SK-N-SH (cell line): Measurements from ENCODE around the gene EPYC. TPM values are rescaled to one million over a fixed set of nuclear protein-coding genes. Genes with fewer than 3 reads are reported as not detected.

Source experiments
- CTCF ChIA-PET: fragments of 300-600, 350-600 bp; formaldehyde crosslinking; extraction: SDS; loops from one replicate; lab custom pipeline; 2021; lab: Yijun Ruan, JAX
- POLR2A ChIA-PET: fragments of 350-600 bp; sonication (Branson Sonifier 250); formaldehyde crosslinking; extraction: SDS; loops from one replicate; lab custom pipeline; 2020; ENCODE audit warnings: antibody characterized with exemption, inconsistent platforms; lab: Yijun Ruan, JAX
- DNase-seq: peaks from one replicate; pipeline ENCODE4 v3.0.0; 2012
- H2AFZ ChIP-seq: fragments of 200-600 bp; sonication (generic); 2 replicates; pipeline ENCODE4 v1.8.1; 2016; ENCODE audit warnings: antibody characterized with exemption, mild to moderate bottlenecking, low read depth
- H3F3A ChIP-seq: fragments of 200-600 bp; sonication (generic); replicated peaks from 2 replicates; pipeline ENCODE3; 2016; ENCODE audit warnings: antibody characterized with exemption, mild to moderate bottlenecking; ENCODE audit not compliant: insufficient read depth
- H3K27ac ChIP-seq, 2 experiments: fragments of 200-500 bp in 1 of 2; fragments of 200-600 bp in 1 of 2; sonication (Bioruptor generic) in 1 of 2; sonication (generic), shearing (Covaris generic) in 1 of 2; 2 replicates each; pipeline versions ENCODE4 v1.5.1 to v1.6.1; 2014 to 2016; ENCODE audit warnings: low read depth in 2 of 2, inconsistent platforms in 1 of 2, low read length in 1 of 2, mild to moderate bottlenecking in 1 of 2, mixed read lengths in 1 of 2
- H3K27me3 ChIP-seq: fragments of 200-600 bp; sonication (generic), shearing (Covaris generic); 2 replicates; pipeline ENCODE4 v1.6.1; 2016; ENCODE audit warnings: mixed run types; ENCODE audit not compliant: insufficient read depth
- H3K36me3 ChIP-seq, 2 experiments: fragments of 200-500 bp in 1 of 2; fragments of 200-600 bp in 1 of 2; sonication (Bioruptor generic) in 1 of 2; sonication (generic) in 1 of 2; replicated peaks in 1 of 2; 2 replicates each; pipeline versions ENCODE3 to v1.5.1; 2014 to 2016; ENCODE audit warnings: low read length in 1 of 2, mild to moderate bottlenecking in 1 of 2; ENCODE audit not compliant: insufficient read depth in 2 of 2, control insufficient read depth in 1 of 2
- H3K4me1 ChIP-seq, 2 experiments: fragments of 200-500 bp in 1 of 2; fragments of 200-600 bp in 1 of 2; sonication (Bioruptor generic) in 1 of 2; sonication (generic), shearing (Covaris generic) in 1 of 2; 2 replicates each; pipeline versions ENCODE4 v1.5.1 to v1.6.1; 2014 to 2016; ENCODE audit warnings: low read depth in 1 of 2, low read length in 1 of 2, mixed run types in 1 of 2; ENCODE audit not compliant: insufficient read depth in 2 of 2, control insufficient read depth in 1 of 2
- H3K4me2 ChIP-seq: fragments of 200-600 bp; sonication (generic), shearing (Covaris generic); 2 replicates; pipeline ENCODE4 v1.6.1; 2017; ENCODE audit warnings: mixed run types
- H3K4me3 ChIP-seq, 2 experiments: fragments of 200-500 bp in 1 of 2; fragments of 200-600 bp in 1 of 2; sonication (Bioruptor generic) in 1 of 2; sonication (generic), shearing (Covaris generic) in 1 of 2; 2 replicates each; pipeline versions ENCODE4 v1.5.1 to v1.8.1; 2014 to 2016; ENCODE audit warnings: low read depth in 2 of 2, inconsistent platforms in 1 of 2, low read length in 1 of 2, mild to moderate bottlenecking in 1 of 2, mixed read lengths in 1 of 2, moderate library complexity in 1 of 2
- H3K79me2 ChIP-seq: fragments of 200-600 bp; sonication (generic); 2 replicates; pipeline ENCODE4 v1.8.1; 2017; ENCODE audit warnings: mild to moderate bottlenecking; ENCODE audit not compliant: insufficient read depth
- H3K9ac ChIP-seq: fragments of 200-600 bp; sonication (generic); 2 replicates; pipeline ENCODE4 v1.6.1; 2017; ENCODE audit warnings: mixed run types
- H3K9me2 ChIP-seq: fragments of 200-600 bp; sonication (generic); 2 replicates; pipeline ENCODE4 v1.6.1; 2017; ENCODE audit warnings: mixed run types
- H3K9me3 ChIP-seq: fragments of 200-600 bp; sonication (generic); 2 replicates; pipeline ENCODE4 v1.6.1; 2017; ENCODE audit warnings: mixed run types, mild to moderate bottlenecking, moderate library complexity
- H4K20me1 ChIP-seq: fragments of 200-600 bp; sonication (generic); 2 replicates; pipeline ENCODE4 v1.6.1; 2017; ENCODE audit warnings: mild to moderate bottlenecking, mixed run types; ENCODE audit not compliant: insufficient read depth
- CTCF ChIP-seq: fragments of 200-600 bp; sonication (generic); IDR thresholded peaks from 2 replicates; pipeline ENCODE4 v1.6.1; 2017; ENCODE audit warnings: antibody characterized with exemption, mild to moderate bottlenecking, moderate library complexity
- FOXJ3 ChIP-seq: sonication (generic); formaldehyde crosslinking; IDR thresholded peaks from 2 replicates; pipeline ENCODE4 v1.5.1; 2020; ENCODE audit warnings: mild to moderate bottlenecking, missing genetic modification reagents
- IRF3 ChIP-seq: fragments of 150-350 bp; IDR thresholded peaks from 2 replicates; pipeline ENCODE4 v1.6.1; 2016; ENCODE audit warnings: mild to moderate bottlenecking, low read depth, low read length
- MEF2A ChIP-seq: IDR thresholded peaks from 2 replicates; pipeline ENCODE4 v1.4.0; 2012; ENCODE audit warnings: low read depth, borderline replicate concordance
- RAD21 ChIP-seq: IDR thresholded peaks from 2 replicates; pipeline ENCODE4 v1.6.1; 2012; ENCODE audit warnings: mild to moderate bottlenecking, low read length
- REST ChIP-seq: IDR thresholded peaks from 2 replicates; pipeline ENCODE4 v1.6.1; 2012; ENCODE audit warnings: mild to moderate bottlenecking, low read depth, low read length, moderate library complexity
- SMC3 ChIP-seq: IDR thresholded peaks from 2 replicates; pipeline ENCODE4 v1.6.1; 2012; ENCODE audit warnings: low read depth, low read length, improper control_type of control experiment
- TEAD4 ChIP-seq: IDR thresholded peaks from 2 replicates; pipeline ENCODE4 v1.4.0; 2012; ENCODE audit warnings: mild to moderate bottlenecking, borderline replicate concordance; ENCODE audit not compliant: insufficient read depth
- USF2 ChIP-seq: fragments of 150-350 bp; IDR thresholded peaks from 2 replicates; pipeline ENCODE4 v1.6.1; 2017; ENCODE audit warnings: antibody characterized with exemption, low read length, low read depth, borderline replicate concordance
- WGBS: methylation state at CpG from one replicate; pipeline ENCODE4 v1.1.6; 2017; ENCODE audit warnings: low lambda C conversion rate; 5-methylcytosine and 5-hydroxymethylcytosine counted together
- polyA plus RNA-seq, 3 experiments: library from polyadenylated mRNA; depleted of rRNA; stranded (reverse); fragments of >200 nt; gene quantifications; 2 replicates each; pipeline ENCODE4 v1.2.3, GENCODE V29; 2012

EPYC gene
- polyA plus RNA-seq, 1 of the 3 experiments (the other 2 are of a cell fraction): not detected

GRCh38 chr12:90943255-90943654 lies 61.5 kb downstream of the EPYC start (continued):
- no peak for TF ChIP-seq REST

- Histone ChIP-seq H3F3A (no peaks in the 10 kb centered on the region), H3K9ac (no peak overlapping the region)
- POLR2A ChIA-PET: no interaction called here
- TF ChIP-seq CTCF (peak; percentile 84), MEF2A (no peak), SMC3 (peak; percentile 48), RAD21 (peak; percentile 81)
- TF ChIP-seq, all 33 proteins: peak for 3
- peaks cover 0 to 15% of the 10 kb centered on the region in 2 experiments; a peak in 3 of 4 replicates for H3K4me1 ChIP-seq
- no peaks in the 10 kb centered on the region for H4K20me1 ChIP-seq
- CTCF ChIA-PET: interaction anchor here (0.6 to 2.2 kb wide), 18 partner anchors 11 to 1402 kb away, joined by 3 to 10 read pairs (median 4); no protein-coding TSS in a partner anchor
- no peak overlapping the region for H2AFZ ChIP-seq
- H3K4me3 ChIP-seq: no peak overlapping the region
- no peaks in the 10 kb centered on the region for H3K9me3 ChIP-seq
- no peak overlapping the region for H3K4me2 ChIP-seq
- DNase-seq: peak; percentile 32
- H3K36me3 ChIP-seq: no peaks in the 10 kb centered on the region
- no peaks in the 10 kb centered on the region for H3K9me2 ChIP-seq
- 54% methylated on average over 3 of the region's 3 CpGs for WGBS
- no peaks in the 10 kb centered on the region for H3K79me2 ChIP-seq
- no peaks in the 10 kb centered on the region for H3K27me3 ChIP-seq
- H3K27ac ChIP-seq: no peak overlapping the region
These were observed 63.8 kb downstream of the EPYC start for GRCh38 chr12:90940872-90941499.

GRCh38 chr12:90939382-90939781 lies 65.4 kb downstream of the EPYC start:
- TF ChIP-seq TEAD4: no peak
- no peak for TF ChIP-seq USF2
- TF ChIP-seq IRF3: no peak
- TF ChIP-seq FOXJ3 (CRISPR knock-in tag): no peak
- WGBS: 96% methylated on average over 1 of the region's 1 CpG
- Histone ChIP-seq H2AFZ (no peak overlapping the region), H3K79me2 (no peaks in the 10 kb centered on the region), H3K9ac (no peak overlapping the region), H3K4me2 (no peak overlapping the region), H3K4me3 (no peak overlapping the region), H3K27ac (no peak overlapping the region), H3K36me3 (no peaks in the 10 kb centered on the region), H3K4me1 (peaks cover 0 to 15% of the 10 kb centered on the region in 2 experiments; a peak in 3 of 4 replicates), H4K20me1 (no peaks in the 10 kb centered on the region), H3K9me2 (no peaks in the 10 kb centered on the region), H3K9me3 (no peaks in the 10 kb centered on the region), H3F3A (no peaks in the 10 kb centered on the region), H3K27me3 (no peaks in the 10 kb centered on the region)
- no peak for DNase-seq
- CTCF ChIA-PET: interaction anchor here (1.0 kb wide), 1 partner anchor 30 kb away, joined by 4 read pairs; no protein-coding TSS in a partner anchor
- POLR2A ChIA-PET: no interaction called here
